ENCODE results near the gene PIR. TPM values are rescaled to one million over a fixed set of nuclear protein-coding genes. Genes with fewer than 3 reads are reported as not detected.

Gene PIR
- total RNA-seq, 1 experiment from 2014 or later: 17.1 TPM

DNA sequence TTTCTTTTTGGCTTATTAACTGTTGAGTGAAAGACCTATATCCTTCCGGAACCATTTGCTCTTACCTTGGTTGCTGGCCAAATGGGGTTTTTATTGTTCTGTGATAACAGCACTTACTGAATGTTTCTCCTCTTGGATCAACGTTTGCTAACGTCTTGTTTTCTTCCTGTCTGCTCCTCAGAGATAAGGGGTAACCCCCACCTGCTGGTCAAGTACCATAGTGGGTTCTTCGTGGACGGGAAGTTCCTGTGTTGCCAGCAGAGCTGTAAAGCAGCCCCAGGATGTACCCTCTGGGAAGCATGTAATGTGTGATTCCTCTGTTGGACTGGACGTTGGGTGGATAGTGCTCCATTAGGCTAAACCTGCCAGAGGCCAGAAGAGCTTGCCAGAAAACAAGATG, 22.8 kb upstream of the PIR start (continued):
- TF ChIP-seq, protein P1, sequence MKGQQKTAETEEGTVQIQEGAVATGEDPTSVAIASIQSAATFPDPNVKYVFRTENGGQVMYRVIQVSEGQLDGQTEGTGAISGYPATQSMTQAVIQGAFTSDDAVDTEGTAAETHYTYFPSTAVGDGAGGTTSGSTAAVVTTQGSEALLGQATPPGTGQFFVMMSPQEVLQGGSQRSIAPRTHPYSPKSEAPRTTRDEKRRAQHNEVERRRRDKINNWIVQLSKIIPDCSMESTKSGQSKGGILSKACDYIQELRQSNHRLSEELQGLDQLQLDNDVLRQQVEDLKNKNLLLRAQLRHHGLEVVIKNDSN (CRISPR knock-in tag; IDR thresholded peaks at IDR 0.05): no peak
- TF ChIP-seq NFATC4 (CRISPR knock-in tag; IDR thresholded peaks at IDR 0.05) (no peak), EMX1 (CRISPR knock-in tag; IDR thresholded peaks at IDR 0.05) (no peak), GTF2I (CRISPR knock-in tag; conservative IDR thresholded peaks at IDR 0.05) (no peak)
- TF ChIP-seq, protein P2, sequence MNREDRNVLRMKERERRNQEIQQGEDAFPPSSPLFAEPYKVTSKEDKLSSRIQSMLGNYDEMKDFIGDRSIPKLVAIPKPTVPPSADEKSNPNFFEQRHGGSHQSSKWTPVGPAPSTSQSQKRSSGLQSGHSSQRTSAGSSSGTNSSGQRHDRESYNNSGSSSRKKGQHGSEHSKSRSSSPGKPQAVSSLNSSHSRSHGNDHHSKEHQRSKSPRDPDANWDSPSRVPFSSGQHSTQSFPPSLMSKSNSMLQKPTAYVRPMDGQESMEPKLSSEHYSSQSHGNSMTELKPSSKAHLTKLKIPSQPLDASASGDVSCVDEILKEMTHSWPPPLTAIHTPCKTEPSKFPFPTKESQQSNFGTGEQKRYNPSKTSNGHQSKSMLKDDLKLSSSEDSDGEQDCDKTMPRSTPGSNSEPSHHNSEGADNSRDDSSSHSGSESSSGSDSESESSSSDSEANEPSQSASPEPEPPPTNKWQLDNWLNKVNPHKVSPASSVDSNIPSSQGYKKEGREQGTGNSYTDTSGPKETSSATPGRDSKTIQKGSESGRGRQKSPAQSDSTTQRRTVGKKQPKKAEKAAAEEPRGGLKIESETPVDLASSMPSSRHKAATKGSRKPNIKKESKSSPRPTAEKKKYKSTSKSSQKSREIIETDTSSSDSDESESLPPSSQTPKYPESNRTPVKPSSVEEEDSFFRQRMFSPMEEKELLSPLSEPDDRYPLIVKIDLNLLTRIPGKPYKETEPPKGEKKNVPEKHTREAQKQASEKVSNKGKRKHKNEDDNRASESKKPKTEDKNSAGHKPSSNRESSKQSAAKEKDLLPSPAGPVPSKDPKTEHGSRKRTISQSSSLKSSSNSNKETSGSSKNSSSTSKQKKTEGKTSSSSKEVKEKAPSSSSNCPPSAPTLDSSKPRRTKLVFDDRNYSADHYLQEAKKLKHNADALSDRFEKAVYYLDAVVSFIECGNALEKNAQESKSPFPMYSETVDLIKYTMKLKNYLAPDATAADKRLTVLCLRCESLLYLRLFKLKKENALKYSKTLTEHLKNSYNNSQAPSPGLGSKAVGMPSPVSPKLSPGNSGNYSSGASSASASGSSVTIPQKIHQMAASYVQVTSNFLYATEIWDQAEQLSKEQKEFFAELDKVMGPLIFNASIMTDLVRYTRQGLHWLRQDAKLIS (CRISPR knock-in tag; IDR thresholded peaks at IDR 0.05; ENCODE audit: borderline replicate concordance): no peak
- TF ChIP-seq, protein P3, sequence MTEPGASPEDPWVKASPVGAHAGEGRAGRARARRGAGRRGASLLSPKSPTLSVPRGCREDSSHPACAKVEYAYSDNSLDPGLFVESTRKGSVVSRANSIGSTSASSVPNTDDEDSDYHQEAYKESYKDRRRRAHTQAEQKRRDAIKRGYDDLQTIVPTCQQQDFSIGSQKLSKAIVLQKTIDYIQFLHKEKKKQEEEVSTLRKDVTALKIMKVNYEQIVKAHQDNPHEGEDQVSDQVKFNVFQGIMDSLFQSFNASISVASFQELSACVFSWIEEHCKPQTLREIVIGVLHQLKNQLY (CRISPR knock-in tag; IDR thresholded peaks at IDR 0.05): no peak

DNA sequence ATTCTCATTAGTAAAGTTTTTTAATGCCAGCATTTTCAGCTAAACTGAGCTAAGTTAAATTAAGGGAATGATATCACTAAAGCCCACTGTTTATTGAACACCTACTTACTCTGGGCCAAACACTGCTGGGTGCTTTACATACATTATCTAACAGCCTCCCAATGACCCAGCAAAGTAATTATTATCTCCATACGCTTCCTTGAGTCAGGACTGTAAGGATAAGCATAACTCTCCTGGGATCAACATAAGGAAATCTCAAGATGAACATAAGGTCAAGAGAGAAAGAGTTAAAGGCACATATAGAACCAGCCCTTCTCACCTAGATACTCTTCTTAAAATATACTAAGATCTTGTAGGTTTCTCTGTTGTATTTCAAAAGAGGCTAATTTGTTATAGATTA, 21.1 kb upstream of the PIR start:
- CTCF ChIA-PET: interaction anchor here (1.3 kb wide), 1 partner anchor 43 kb away, joined by 3 read pairs; no protein-coding TSS in a partner anchor
- no peaks in the 10 kb centered on the region for H3K9me3 Mint-ChIP-seq
- no peak for DNase-seq (ENCODE audit: low spot score)
- H3K36me3 Mint-ChIP-seq: no peaks in the 10 kb centered on the region
- POLR2A ChIA-PET: no interaction called here
- H3K27ac Mint-ChIP-seq: no peak overlapping the region
- no peaks in the 10 kb centered on the region for H3K27me3 Mint-ChIP-seq (ENCODE audit: low read depth)
- TF ChIP-seq TCF7 (CRISPR knock-in tag; IDR thresholded peaks at IDR 0.05; ENCODE audit: low read depth) (no peak), CREM (CRISPR knock-in tag; IDR thresholded peaks at IDR 0.05) (no peak), NR1H2 (CRISPR knock-in tag; IDR thresholded peaks at IDR 0.05) (no peak), HMGA2 (CRISPR knock-in tag; IDR thresholded peaks at IDR 0.05) (no peak), ZNF219 (CRISPR knock-in tag; IDR thresholded peaks at IDR 0.05; ENCODE audit: borderline replicate concordance) (no peak), NFYB (CRISPR knock-in tag; conservative IDR thresholded peaks at IDR 0.05; ENCODE audit: low read depth) (no peak)
- TF ChIP-seq, protein P4, sequence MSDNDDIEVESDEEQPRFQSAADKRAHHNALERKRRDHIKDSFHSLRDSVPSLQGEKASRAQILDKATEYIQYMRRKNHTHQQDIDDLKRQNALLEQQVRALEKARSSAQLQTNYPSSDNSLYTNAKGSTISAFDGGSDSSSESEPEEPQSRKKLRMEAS (CRISPR knock-in tag; IDR thresholded peaks at IDR 0.05): no peak
- H3K4me3 Mint-ChIP-seq: no peak overlapping the region
- ATAC-seq: no peak
- 0 out of 2 replicates have a peak, but pooled peaks cover 2% of the 10 kb centered on the region for H3K4me1 Mint-ChIP-seq

DNA sequence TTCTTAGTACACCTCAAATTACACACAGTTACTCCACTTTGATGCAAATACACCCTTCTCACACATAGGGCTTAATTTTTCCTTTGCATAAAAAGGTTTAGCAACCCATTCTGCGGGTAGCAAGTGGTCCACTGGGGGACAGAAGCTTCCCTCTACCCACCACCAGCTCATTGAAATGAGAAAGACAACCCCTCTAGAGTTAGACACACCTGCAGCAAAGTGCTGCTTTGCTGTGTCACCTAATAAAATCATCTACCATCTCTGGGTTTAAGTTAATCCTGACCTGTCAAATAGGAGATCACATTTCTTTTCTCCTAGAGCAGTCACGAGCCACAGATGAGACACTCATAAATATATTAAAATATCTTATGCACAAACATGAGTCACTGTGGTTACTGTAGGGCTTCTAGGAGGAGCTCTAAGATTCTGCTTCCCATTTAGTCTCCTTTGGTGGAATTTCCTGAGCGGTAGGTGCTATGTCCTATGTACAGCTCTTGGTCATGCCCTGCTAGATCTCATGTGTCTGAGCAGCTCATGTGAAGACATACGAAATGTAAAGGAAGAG, 19.4 kb upstream of the PIR start:
- TF ChIP-seq ELF4 (CRISPR knock-in tag; IDR thresholded peaks at IDR 0.05; ENCODE audit: low read depth) (no peak), SMAD4 (CRISPR knock-in tag; IDR thresholded peaks at IDR 0.05) (no peak), FOXK1 (CRISPR knock-in tag; IDR thresholded peaks at IDR 0.05) (no peak)
- TF ChIP-seq, protein P5, sequence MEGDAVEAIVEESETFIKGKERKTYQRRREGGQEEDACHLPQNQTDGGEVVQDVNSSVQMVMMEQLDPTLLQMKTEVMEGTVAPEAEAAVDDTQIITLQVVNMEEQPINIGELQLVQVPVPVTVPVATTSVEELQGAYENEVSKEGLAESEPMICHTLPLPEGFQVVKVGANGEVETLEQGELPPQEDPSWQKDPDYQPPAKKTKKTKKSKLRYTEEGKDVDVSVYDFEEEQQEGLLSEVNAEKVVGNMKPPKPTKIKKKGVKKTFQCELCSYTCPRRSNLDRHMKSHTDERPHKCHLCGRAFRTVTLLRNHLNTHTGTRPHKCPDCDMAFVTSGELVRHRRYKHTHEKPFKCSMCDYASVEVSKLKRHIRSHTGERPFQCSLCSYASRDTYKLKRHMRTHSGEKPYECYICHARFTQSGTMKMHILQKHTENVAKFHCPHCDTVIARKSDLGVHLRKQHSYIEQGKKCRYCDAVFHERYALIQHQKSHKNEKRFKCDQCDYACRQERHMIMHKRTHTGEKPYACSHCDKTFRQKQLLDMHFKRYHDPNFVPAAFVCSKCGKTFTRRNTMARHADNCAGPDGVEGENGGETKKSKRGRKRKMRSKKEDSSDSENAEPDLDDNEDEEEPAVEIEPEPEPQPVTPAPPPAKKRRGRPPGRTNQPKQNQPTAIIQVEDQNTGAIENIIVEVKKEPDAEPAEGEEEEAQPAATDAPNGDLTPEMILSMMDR (IDR thresholded peaks at IDR 0.05): no peak
- 0 out of 2 replicates have a peak, but pooled peaks cover 2% of the 10 kb centered on the region for H3K4me1 Mint-ChIP-seq
- no peak overlapping the region for H3K4me3 Mint-ChIP-seq
- no peaks in the 10 kb centered on the region for H3K9me3 Mint-ChIP-seq
- H3K27me3 Mint-ChIP-seq (ENCODE audit: low read depth): no peaks in the 10 kb centered on the region
- ChIA-PET POLR2A (no interaction called here), CTCF (no interaction called here)
- H3K27ac Mint-ChIP-seq: no peak overlapping the region
- no peaks in the 10 kb centered on the region for H3K36me3 Mint-ChIP-seq
- DNase-seq (ENCODE audit: low spot score): no peak
- ATAC-seq: no peak

Measured in WTC11 (cell line).